ENCODE measurements around the gene BRMS1.
"Not testable (repeated sequence)": the region's sequence is repeated elsewhere in the genome, so short reads cannot be mapped to it uniquely, and the experiment has no call there.

Gene BRMS1

DNA sequence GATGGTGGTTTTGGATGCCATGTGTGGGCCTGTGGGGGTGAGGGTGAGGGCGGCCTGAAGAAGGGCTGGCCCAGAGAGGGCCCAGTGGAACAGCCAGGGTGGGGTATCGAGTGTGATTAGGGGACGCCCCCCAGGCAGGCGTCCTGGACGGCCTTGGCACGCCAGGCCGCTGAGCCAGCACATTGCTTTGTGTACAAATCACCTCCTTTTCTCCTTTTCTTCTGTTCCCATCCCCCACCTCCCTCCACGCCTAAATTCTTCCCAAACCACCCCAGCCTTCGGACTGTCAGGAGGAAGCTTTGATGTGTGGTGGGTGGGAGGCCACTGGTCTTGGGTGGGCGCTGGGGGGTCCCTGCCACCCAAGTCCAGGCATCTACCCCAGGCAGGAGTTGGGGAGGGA, 20.2 kb downstream of the BRMS1 start:
- DNase-seq (ENCODE audit: low read depth, low spot score) = no peak

DNA sequence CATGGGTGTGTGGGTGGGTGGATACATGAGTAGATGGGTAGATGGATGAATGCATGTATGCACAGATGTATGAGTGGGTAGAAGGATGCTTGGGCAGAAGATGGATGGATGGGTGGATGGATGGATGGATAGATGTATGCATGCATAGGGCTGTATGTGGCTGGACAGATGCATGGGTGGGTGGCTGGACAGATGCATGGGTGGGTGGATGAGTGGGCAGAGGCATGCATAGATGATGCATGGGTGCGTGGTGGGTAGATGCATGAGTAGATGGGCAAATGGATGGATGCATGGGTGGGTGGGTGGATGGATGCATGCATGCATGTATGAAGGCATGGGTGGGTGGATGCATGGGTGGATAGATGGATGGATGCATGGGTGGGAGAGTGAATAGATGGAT, 21.2 kb downstream of the BRMS1 start:
- no peak for DNase-seq (ENCODE audit: low read depth, low spot score)

DNA sequence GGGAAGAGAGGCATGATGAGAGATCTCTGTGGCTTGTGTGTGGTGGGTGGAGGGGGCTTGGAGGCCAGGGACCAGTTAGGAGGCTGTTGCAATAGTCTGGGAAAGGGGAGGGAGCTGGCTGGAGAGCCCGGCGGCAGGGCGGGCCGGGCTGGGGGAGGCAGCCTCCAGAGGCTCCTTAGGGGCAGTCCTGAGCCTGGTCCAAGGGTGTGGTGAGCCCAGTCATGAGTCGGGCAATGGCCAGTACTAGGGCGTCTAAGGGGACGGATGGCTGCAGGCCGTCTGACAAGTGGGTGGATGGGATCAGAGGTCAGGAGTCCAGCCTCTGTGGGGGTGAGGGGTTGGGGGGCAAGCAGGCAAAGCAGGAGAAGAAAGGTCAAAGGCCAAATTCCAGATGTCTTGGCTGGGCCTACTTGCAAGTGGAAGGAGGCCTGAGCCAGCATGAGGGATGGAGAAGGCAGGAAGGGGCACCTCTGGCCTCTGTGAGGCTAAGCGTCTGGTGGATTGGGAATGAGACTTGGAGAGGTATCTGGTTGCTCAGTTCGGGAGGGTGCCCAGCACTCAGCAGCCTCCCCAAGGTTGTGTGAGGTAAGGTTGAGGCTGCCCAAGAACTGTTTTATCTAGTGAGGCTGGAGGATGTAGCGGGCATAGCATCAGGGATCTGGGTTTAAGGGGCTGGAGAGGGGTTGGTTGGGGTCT, 22.0 kb downstream of the BRMS1 start:
- no peak for DNase-seq (ENCODE audit: low read depth, low spot score)

- DNase-seq (ENCODE audit: low read depth, low spot score) = no peak
Observed at GRCh38 chr11:66321606-66322005, 23.3 kb downstream of the BRMS1 start.

DNA sequence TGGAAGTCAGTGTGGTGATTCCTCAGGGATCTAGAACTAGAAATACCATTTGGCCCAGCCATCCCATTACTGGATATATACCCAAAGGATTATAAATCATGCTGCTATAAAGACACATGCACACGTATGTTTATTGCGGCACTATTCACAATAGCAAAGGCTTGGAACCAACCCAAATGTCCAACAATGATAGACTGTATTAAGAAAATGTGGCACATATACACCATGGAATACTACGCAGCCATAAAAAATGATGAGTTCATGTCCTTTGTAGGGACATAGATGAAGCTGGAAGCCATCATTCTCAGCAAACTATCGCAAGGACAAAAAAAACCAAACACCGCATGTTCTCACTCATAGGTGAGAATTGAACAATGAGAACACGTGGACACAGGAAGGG, 24.2 kb downstream of the BRMS1 start:
- DNase-seq (ENCODE audit: low read depth, low spot score) = not testable (repeated sequence)

DNA sequence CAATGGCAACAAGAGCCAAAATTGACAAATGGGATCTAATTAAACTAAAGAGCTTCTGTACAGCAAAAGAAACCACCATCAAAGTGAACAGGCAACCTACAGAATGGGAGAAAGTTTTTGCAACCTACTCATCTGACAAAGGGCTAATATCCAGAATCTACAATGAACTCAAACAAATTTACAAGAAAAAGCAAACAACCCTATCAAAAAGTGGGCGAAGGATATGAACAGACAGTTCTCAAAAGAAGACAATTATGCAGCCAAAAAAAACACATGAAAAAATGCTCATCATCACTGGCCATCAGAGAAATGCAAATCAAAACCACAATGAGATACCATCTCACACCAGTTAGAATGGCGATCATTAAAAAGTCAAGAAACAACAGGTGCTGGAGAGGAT, 24.6 kb downstream of the BRMS1 start:
- DNase-seq (ENCODE audit: low read depth, low spot score) = not testable (repeated sequence)

GRCh38 chr11:66318600-66318970, 26.3 kb downstream of the BRMS1 start:
- DNase-seq (ENCODE audit: low read depth, low spot score) = no peak

DNA sequence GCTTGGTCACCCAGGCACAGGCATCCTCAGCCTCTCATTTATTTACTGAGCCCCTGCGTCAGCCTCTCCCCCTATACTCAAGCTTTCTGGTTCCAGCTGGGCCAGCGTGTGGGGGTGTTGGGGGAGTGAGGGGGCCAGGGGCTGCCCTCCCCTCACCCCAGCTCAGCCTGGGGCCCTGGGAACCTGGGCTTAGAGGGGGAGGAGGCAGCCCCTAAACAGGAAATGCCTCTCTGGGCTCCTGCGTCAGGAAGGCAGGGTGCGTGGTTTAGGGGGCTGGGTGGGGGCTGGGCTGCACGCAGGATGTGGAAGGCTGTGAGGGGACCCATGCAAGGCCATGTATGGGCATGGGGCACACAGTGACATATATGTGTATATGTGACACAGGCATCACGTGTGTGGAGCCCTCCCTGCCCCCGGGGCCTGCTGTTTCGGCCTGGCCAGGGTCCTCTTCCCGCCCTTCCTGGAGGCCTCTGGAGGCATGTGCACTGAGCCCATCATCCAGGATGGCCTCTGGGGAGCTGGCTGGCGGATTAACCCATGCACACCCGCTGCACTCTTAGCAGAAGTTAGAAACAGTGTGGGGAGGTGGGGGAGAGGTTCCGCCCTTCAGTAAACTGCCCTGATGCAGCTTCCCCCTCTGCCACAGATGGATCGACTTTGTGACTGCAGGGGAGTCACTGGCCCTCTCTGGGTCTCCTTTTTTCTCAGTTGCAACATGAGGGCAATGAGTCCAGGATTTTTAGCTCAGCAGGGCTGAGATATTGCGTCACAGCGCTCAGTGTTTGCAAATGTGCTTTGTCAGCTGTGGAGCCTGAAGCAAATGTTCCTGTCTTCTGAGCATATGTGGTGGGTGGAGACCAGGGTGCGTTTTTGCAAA, 26.9 kb downstream of the BRMS1 start:
- DNase-seq (ENCODE audit: low read depth, low spot score) = no peak

DNA sequence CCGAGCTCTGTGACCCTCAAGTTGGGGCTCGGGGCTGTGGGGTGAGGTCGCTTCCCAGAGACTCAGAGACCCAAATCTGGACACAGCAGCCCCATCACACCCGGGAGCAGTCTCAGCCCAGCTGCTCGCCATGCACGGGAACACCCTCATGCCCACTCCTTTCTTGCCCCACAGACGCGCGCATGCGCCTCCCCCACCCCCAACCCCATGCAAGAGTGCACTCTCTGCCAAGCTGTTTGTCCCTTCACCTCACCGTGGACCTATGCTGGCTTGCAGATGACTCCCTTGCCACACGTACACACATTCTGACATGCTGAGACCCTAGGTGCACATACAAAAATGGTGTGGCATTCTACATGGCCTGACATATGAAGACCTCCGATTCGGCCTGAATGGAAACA, 27.6 kb downstream of the BRMS1 start:
- DNase-seq (ENCODE audit: low read depth, low spot score) = no peak

DNA sequence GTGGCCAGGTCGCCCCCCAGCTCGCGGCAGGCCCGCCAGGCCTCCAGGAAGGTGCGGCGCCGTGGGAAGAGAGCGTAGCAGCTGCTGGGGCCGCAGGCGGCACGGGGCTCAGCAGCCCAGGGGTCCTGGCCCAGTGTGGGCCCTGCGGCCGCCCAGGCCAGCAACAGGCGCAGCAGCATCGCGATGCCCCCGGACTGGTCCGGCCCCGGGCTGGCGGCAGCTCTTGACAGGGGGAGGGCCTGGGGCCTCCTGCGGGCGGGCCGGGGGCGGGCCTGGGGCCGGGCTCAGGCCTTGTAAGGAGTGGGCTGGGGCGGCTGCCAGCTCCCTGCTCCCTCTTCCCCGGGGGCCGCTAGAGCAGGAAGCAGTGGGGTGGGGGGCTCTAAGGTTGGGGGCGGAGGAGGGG, 28.1 kb downstream of the BRMS1 start, which contains the start of gene CD248:
Gene CD248 (minus strand): TSS at position 196 of the 403 bp plus-strand sequence. CDS start 17 bp downstream, at position 179.
- no peak for DNase-seq (ENCODE audit: low read depth, low spot score)

- DNase-seq (ENCODE audit: low read depth, low spot score) = no peak
Observed at GRCh38 chr11:66315921-66316811, 28.7 kb downstream of the BRMS1 start.

- no peak for DNase-seq (ENCODE audit: low read depth, low spot score)
Observed at GRCh38 chr11:66315498-66315885, 29.4 kb downstream of the BRMS1 start.

DNA sequence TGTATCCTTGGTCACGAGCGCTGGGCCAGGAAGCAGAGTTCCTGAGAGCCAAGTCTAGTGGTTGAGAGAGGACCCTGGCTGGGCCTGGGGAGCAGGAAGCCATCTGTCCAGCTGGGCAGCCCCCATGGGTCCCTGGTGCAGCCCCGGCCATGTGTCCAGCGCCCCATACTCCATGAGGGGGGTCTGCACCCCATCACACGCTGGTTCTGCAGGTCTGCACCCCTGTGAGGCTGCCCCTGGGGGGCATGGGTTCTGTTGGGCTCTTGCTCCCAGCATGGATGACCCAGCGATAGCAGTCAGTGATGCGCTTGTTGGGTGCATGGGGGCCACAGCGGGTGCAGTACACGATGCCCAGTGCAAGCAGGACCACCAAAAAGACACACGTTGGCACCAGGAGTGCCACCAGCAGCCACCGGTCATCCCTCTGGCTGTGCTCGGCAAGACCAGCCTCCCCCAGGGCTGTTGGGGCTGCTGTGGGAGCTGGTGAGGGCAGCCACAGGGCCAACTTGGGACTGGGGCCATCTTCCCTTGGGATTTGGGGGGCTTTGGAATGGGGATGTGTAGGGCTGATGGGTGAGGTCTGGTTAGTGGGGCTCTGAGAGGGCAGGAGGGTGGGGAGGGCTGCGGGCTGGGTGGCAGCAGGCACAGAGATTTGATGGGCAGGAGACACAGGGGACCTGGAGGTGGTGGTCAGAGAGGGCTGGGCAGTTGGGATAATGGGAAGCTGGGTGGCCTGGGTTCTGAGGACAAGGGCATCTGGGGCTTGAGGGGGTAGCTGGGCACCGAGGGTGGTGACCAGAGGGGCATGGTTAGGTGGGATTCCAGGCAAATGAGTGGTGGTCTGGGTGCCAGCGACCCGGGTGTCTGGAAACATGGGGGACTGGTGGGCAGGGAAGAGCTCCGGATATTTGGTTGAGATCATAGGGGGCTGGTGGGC, 30.1 kb downstream of the BRMS1 start:
- DNase-seq (ENCODE audit: low read depth, low spot score) = no peak

DNA sequence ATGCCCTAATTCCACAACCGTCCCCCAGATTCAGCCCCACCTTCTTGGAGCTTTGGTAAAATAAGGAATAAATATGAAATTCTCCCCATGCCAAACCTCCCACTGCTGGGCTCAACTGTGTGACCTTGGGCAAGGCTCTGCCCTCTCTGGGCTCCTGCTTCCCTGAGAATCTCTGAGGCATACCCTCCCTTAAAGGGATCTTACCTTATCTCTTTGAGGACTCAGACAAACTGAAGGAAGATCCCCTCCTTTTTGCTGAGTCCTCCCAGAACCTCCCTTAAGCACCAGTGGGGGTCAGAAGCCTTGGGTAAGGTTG, 30.8 kb downstream of the BRMS1 start:
- DNase-seq (ENCODE audit: low read depth, low spot score) = no peak

GRCh38 chr11:66313321-66314185, 31.4 kb downstream of the BRMS1 start:
- no peak for DNase-seq (ENCODE audit: low read depth, low spot score)

DNA sequence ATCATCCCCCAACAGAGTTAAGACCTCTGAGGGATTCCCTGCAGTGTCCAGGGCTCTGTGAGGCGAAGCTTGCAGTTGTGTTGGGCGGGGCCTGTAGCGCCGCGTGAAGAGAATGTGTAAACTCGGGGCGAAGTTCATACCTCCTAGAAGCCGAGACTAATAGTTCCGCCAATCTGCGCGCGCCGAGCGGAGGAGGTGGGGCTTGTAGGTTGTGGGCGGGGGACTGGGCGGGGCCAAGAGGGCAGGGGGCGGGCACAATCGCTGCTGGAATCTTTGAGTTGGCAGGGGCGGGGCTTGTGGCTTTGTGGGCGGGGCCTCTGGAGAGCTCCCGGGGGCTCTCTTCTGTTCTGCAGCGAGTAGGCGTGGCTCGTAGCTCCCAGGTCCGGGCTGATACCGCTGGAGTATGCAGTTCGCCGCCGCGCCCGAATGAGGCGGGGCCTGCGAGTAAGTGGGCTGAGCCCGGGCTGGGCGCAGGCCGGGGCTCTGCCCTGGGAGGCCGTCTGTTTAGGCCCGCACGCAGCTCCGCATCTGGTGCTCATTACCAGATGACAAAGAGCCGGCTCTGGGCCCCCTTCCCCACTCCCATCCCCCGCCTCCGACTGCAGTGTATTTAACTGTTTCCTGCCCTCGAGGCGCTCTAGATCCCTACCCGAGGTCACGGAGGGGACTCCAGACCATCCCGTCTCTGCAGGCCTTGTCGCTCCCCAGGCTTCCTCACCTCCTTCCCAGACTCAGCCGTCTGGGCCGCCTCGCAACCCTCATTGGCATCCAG, 32.2 kb downstream of the BRMS1 start:
- peak; percentile 94 for DNase-seq (ENCODE audit: low read depth, low spot score)

- DNase-seq (ENCODE audit: low read depth, low spot score) = peak; percentile 96
Observed at GRCh38 chr11:66311965-66312548, 32.8 kb downstream of the BRMS1 start.

DNA sequence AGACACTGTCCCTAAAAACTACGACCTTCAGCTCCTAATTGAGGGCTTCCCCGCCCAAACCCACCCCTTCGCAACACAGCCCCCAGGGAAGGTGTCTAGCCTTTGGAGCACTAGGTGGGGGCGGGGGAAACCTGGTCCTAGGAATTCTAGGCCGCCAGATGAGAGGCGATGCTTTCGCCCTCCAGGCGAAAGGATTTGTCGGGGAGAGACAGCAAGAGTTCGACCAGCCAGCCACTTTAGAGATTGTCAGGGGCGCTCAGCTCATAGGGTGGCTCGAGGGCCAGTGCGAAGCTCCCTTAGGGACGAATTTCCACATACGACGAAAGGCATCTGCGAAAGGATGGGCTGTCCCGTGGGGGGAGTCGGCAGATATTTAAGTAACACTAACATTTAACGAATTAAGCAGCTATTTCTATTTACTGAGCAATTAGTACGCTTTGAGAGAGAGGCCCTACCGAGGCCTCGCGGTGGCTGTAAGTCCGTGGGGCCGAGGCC, 33.4 kb downstream of the BRMS1 start:
- DNase-seq (ENCODE audit: low read depth, low spot score) = no peak

All from activated CD4-positive, CD25-positive, alpha-beta regulatory T cell treated with anti-CD3 and anti-CD28 coated beads, Interleukin-2, amount 50 U/mL, for 16 hours (primary cell).